Endothelial cell of umbilical vein (primary cell): ENCODE data around the gene IFT74. TPM values are rescaled to one million over a fixed set of nuclear protein-coding genes. Genes with fewer than 3 reads are reported as not detected.

ENCODE experiments used
- BruUV-seq: library from RNA; stranded (reverse); fragments of 400-500 nt; replicated peaks from 2 replicates; lab custom pipeline; 2021; lab: Mats Ljungman, UMichigan
- CTCF ChIA-PET: fragments of 300-600, 350-600 bp; sonication (Branson Sonifier 250); formaldehyde crosslinking; loops from one replicate; lab custom pipeline; 2021; ENCODE audit warnings: antibody characterized with exemption, inconsistent platforms; lab: Charles Lee
- POLR2A ChIA-PET: fragments of 300-600, 350-600 bp; sonication (Branson Sonifier 250); formaldehyde crosslinking; loops from one replicate; lab custom pipeline; 2021; ENCODE audit warnings: antibody characterized with exemption, inconsistent platforms; lab: Charles Lee
- DNase-seq: peaks from one replicate; pipeline ENCODE4 v3.0.0-alpha.2; 2011; ENCODE audit warnings: low read depth, low spot score
- FAIRE-seq: peaks from 2 replicates; lab custom pipeline; 2011; peaks lifted over from hg19 to GRCh38; lab: Jason Lieb, UNC
- H2AFZ ChIP-seq: 2 replicates; pipeline ENCODE4 v1.6.0; 2012; ENCODE audit warnings: low read depth, low read length, control low read depth, inconsistent platforms
- H3K27ac ChIP-seq: 2 replicates; pipeline ENCODE4 v1.5.1; 2011; ENCODE audit warnings: low read depth, mild to moderate bottlenecking, control low read depth, low read length, moderate library complexity; ENCODE audit not compliant: insufficient read depth
- H3K27me3 ChIP-seq, 2 experiments: 2 replicates each; pipeline versions ENCODE4 v1.6.0 to v1.6.1; 2011; ENCODE audit warnings: low read length in 2 of 2, mixed read lengths in 1 of 2; ENCODE audit not compliant: control insufficient read depth in 2 of 2, insufficient read depth in 2 of 2
- H3K36me3 ChIP-seq, 2 experiments: 2 replicates in 1 of 2; 3 replicates in 1 of 2; pipeline ENCODE4 v1.5.1; 2011; ENCODE audit warnings: low read length in 2 of 2, mild to moderate bottlenecking in 1 of 2, moderate library complexity in 1 of 2; ENCODE audit not compliant: control insufficient read depth in 2 of 2, insufficient read depth in 2 of 2; ENCODE audit errors: extremely low read depth in 1 of 2
- H3K4me1 ChIP-seq: 3 replicates; pipeline ENCODE4 v1.5.1; 2011; ENCODE audit warnings: mild to moderate bottlenecking, low read length; ENCODE audit not compliant: control insufficient read depth, insufficient read depth; ENCODE audit errors: extremely low read depth
- H3K4me2 ChIP-seq: 2 replicates; pipeline ENCODE4 v1.6.1; 2011; ENCODE audit warnings: low read length, control low read depth, mixed read lengths; ENCODE audit not compliant: insufficient read depth
- H3K4me3 ChIP-seq, 3 experiments: fragments of 200-600 bp in 1 of 3; sonication (generic), shearing (Covaris generic) in 1 of 3; replicated peaks in 1 of 3; 2 replicates each; pipeline ENCODE4 v1.5.1; 2011 to 2016; ENCODE audit warnings: control low read depth in 3 of 3, low read length in 3 of 3, mild to moderate bottlenecking in 2 of 3, inconsistent platforms in 1 of 3, low read depth in 1 of 3, moderate library complexity in 1 of 3; ENCODE audit not compliant: insufficient read depth in 1 of 3
- H3K79me2 ChIP-seq: 2 replicates; pipeline ENCODE4 v1.6.0; 2012; ENCODE audit warnings: low read length, inconsistent platforms; ENCODE audit not compliant: control insufficient read depth, insufficient read depth
- H3K9ac ChIP-seq: replicated peaks from 2 replicates; pipeline ENCODE3; 2011; ENCODE audit warnings: low read length, control low read depth; ENCODE audit not compliant: insufficient read depth; ENCODE audit errors: extremely low read depth
- H3K9me1 ChIP-seq: replicated peaks from 3 replicates; pipeline ENCODE4 v1.6.0; 2011; ENCODE audit warnings: mild to moderate bottlenecking, low read length; ENCODE audit not compliant: control insufficient read depth, insufficient read depth; ENCODE audit errors: extremely low read depth
- H3K9me3 ChIP-seq: replicated peaks from 2 replicates; pipeline ENCODE4 v1.5.1; 2012; ENCODE audit warnings: low read length, inconsistent platforms; ENCODE audit not compliant: control insufficient read depth, insufficient read depth
- H4K20me1 ChIP-seq: replicated peaks from 2 replicates; pipeline ENCODE3; 2011; ENCODE audit warnings: mild to moderate bottlenecking, low read length; ENCODE audit not compliant: control insufficient read depth, insufficient read depth; ENCODE audit errors: extremely low read depth
- FOS ChIP-seq: IDR thresholded peaks from 2 replicates; pipeline ENCODE4 v1.6.1; 2011; ENCODE audit warnings: mild to moderate bottlenecking, low read length, moderate library complexity, borderline replicate concordance; ENCODE audit not compliant: insufficient read depth
- GATA2 ChIP-seq: IDR thresholded peaks from 2 replicates; pipeline ENCODE4 v1.7.0; 2011; ENCODE audit warnings: low read depth, mild to moderate bottlenecking, moderate library complexity, mixed read lengths, low read length; ENCODE audit not compliant: insufficient read length, insufficient read depth
- JUN ChIP-seq: IDR thresholded peaks from 2 replicates; pipeline ENCODE4 v1.6.1; 2011; ENCODE audit warnings: borderline replicate concordance, low read depth; ENCODE audit not compliant: insufficient read length, insufficient read depth
- MYC ChIP-seq: IDR thresholded peaks from one replicate; pipeline ENCODE4 v1.6.1; 2011; ENCODE audit warnings: mild to moderate bottlenecking, low read depth, low read length
- POLR2AphosphoS5 ChIP-seq: IDR thresholded peaks from 2 replicates; pipeline ENCODE4 v1.6.1; 2012; ENCODE audit warnings: low read depth, mild to moderate bottlenecking, control low read depth, low read length, moderate library complexity; ENCODE audit not compliant: insufficient read depth
- dilution Hi-C: fragments of 300-500 bp; cut with MboI; formaldehyde crosslinking; loops from one replicate; pipeline ENCODE4 v1.15.0; 2019; ENCODE audit warnings: low sequenced_read_pairs; ENCODE audit not compliant: extremely low pct_ligation_motif_present
- intact Hi-C: fragments of 100-400 bp; cut with micrococcal nuclease; formaldehyde crosslinking; loops from one replicate; pipeline ENCODE4 v1.10.0; 2022
- polyA plus RNA-seq, 4 experiments: library from polyadenylated mRNA; depleted of rRNA in 3 of 4; stranded (reverse) in 3 of 4; unstranded in 1 of 4; fragments of >200 nt; gene quantifications; 2 replicates each; pipeline versions ENCODE4 v1.2.1 to v1.2.3, GENCODE V29; 2011 to 2012; ENCODE audit warnings: missing spikeins in 1 of 4
- total RNA-seq: library from RNA; stranded (reverse); gene quantifications from 2 replicates; pipeline ENCODE4 v1.2.3, GENCODE V29; 2021
- TF ChIP-seq, protein P1 (sequence below): IDR thresholded peaks from 2 replicates; pipeline ENCODE4 v1.6.1; 2011; ENCODE audit not compliant: insufficient read depth, insufficient read length

The IFT74 gene
- total and polyA plus RNA-seq, 2 donors (not counting 3 experiments of a cell fraction or from before 2014, with no cell fraction given): 3.4 to 10.8 TPM

DNA sequence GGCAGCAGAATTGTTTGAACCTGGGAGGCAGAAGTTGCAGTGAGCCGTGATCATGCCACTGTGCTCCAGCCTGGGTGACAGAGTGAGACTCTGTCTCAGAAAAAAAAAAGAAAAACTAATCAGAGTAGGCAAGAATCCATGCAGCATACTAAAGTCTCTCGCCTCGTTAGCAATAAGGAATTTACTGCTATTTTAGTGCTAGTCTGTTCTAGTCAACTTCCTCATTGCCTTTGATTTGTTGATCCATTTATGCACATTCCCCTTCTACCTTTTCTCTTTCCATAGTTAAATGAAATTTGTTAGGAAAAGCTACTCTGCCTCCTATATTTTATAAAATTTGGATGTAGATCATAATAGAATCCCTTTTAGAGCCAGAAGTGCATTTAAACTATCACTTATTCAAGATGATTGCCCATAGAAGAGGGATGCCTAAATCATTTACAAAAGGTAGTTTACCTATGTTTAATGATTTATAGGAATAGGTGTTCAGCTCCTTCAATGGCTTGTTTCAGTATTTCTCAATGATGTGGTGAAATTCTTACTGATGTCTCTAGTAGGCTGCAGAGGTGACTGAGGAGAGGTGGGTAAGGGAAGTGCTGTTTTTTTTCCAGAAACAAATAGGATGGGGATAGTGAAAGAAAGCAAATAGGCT is 47.3 kb downstream of the IFT74 start:
- FAIRE-seq (no peak), DNase-seq (no peak)
- H3K36me3 ChIP-seq: no peaks in the 10 kb centered on the region
- intact Hi-C loops (no loop called here), dilution Hi-C loops (no loop called here)
- H3K9me1 ChIP-seq: no peaks in the 10 kb centered on the region
- no peaks in the 10 kb centered on the region for H3K9me3 ChIP-seq
- ChIA-PET POLR2A (no interaction called here), CTCF (interaction anchor here (0.9 kb wide), 1 partner anchor 16 kb away, joined by 3 read pairs; no protein-coding TSS in a partner anchor)
- no peaks in the 10 kb centered on the region for H3K4me1 ChIP-seq
- no peak overlapping the region for H3K4me3 ChIP-seq
- H3K9ac ChIP-seq: no peak overlapping the region
- no peak for TF ChIP-seq GATA2
- no peaks in the 10 kb centered on the region for H4K20me1 ChIP-seq
- no peaks in the 10 kb centered on the region for H3K27me3 ChIP-seq
- BruUV-seq: no TSS peak
- no peak overlapping the region for H3K27ac ChIP-seq
- H3K4me2 ChIP-seq: no peak overlapping the region
- H3K79me2 ChIP-seq: no peaks in the 10 kb centered on the region
- no peak overlapping the region for H2AFZ ChIP-seq

DNA sequence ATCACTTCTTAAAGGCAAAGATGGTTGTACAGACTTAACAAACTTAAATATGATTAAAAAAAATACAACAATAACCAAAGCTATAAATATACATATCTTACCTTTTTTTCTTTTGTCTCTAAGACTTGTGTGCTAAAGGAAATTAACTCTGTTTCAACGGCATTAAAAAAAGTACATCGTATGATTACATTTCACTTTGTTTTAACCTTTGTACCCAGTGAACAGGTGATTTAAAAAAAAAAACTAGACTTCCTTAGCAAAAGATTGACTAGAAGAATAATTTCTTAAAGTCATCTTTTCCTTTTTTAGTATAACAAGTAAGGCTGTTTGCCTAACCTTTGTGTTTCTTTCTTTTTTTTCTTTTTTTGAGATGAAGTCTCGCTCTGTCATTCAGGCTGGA is 49.3 kb downstream of the IFT74 start, which contains the start of gene LRRC19:
TSS of gene LRRC19 (minus strand) at position 182 of the 400 bp plus-strand sequence. CDS start 5,978 bp downstream, outside the sequence.
- ChIA-PET CTCF (no interaction called here), POLR2A (no interaction called here)
- DNase-seq: no peak
- TF ChIP-seq FOS (no peak), GATA2 (no peak), JUN (no peak), POLR2AphosphoS5 (no peak), MYC (no peak)
- TF ChIP-seq, protein P1, sequence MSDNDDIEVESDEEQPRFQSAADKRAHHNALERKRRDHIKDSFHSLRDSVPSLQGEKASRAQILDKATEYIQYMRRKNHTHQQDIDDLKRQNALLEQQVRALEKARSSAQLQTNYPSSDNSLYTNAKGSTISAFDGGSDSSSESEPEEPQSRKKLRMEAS: no peak
- Histone ChIP-seq H4K20me1 (no peaks in the 10 kb centered on the region), H3K9me3 (no peaks in the 10 kb centered on the region), H3K36me3 (no peaks in the 10 kb centered on the region), H3K4me2 (no peak within 1 kb of the TSS), H3K27ac (no peak within 1 kb of the TSS), H3K4me3 (no peak within 1 kb of the TSS), H3K79me2 (no peaks in the 10 kb centered on the region), H3K4me1 (no peaks in the 10 kb centered on the region), H3K9me1 (no peaks in the 10 kb centered on the region), H3K9ac (no peak within 1 kb of the TSS), H2AFZ (no peak within 1 kb of the TSS), H3K27me3 (no peaks in the 10 kb centered on the region)
- intact Hi-C loops: no loop called here
- dilution Hi-C loops: no loop called here
- no peak for FAIRE-seq
- BruUV-seq: no TSS peak
